ENCODE measurements around the gene BCDIN3D.

DNA sequence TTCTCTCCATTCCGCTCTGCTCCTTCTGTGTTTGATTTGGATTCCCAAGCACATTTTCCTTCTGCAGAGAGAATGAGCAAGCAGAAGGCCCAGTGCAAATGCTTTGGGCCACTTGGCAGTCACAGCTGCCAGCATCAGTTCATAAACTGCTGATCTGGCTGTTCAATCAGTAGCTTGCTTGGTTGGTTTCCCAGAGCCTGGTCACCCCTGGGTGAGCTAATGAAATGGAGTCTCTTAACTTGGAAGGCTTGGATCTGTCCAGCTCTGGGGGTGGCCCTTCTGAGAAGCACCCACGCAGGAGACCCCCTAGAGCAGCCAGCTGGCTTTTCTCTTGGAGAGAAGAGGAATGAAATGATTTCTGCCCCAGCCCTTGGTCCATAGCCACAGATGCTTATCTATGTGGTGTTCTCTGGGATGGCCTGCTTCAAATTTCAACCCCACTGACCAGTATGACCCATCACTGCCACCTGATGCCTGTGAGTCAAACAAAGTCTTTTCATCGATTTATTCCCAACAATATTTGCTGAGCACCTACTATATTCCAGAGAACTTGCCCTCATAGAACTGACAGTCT lies 30.5 kb upstream of the BCDIN3D start:
- TF ChIP-seq POLR2AphosphoS5 (IDR thresholded peaks at IDR 0.05) (no peak), POLR2A (IDR thresholded peaks at IDR 0.05) (no peak), CTCF (IDR thresholded peaks at IDR 0.05) (no peak)
